T-helper 2 cell treated with Interferon-gamma antibody and Interleukin-4, amounts not matched to agents 5 μg/mL and 100 μg/mL, for 36 hours (primary cell): ENCODE results near the gene OPN5.
A peak's percentile ranks its signal among the peaks of the same experiment; 100 is the strongest.

Source experiments
- DNase-seq: peaks from one replicate; pipeline ENCODE4 v3.0.0; 2021; ENCODE audit warnings: low spot score
- H3K27ac Mint-ChIP-seq: one replicate; pipeline ENCODE4 v1.8.0; 2021; ENCODE audit warnings: mild to moderate bottlenecking, mixed read lengths
- H3K27me3 Mint-ChIP-seq: one replicate; pipeline ENCODE4 v1.8.0; 2021; ENCODE audit warnings: low read depth, mixed read lengths
- H3K36me3 Mint-ChIP-seq: one replicate; pipeline ENCODE4 v1.8.0; 2021; ENCODE audit warnings: low read depth, mixed read lengths
- H3K4me1 Mint-ChIP-seq: one replicate; pipeline ENCODE4 v1.8.0; 2021; ENCODE audit warnings: low read depth, mixed read lengths
- H3K4me3 Mint-ChIP-seq: one replicate; pipeline ENCODE4 v1.8.0; 2022; ENCODE audit warnings: mild to moderate bottlenecking, moderate library complexity, mixed read lengths
- H3K9me3 Mint-ChIP-seq: one replicate; pipeline ENCODE4 v1.8.0; 2021; ENCODE audit warnings: mixed read lengths

OPN5 gene

DNA sequence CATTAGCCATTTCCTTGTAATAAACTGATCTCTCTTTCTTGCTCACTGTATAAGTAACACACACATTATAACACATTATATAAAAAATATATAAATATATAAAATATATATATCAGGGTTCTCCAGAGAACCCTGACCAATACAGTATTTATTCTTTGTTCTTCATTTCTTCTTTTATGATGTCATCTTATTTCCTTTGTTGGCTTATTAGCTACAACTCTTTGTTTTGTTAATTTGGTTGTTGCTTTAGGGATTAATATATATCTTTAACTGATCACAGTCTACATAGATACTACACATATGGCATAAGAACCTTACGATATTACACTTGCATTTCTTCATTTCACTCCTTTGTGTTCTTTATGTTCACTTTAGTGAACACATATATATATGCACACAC lies 14.7 kb upstream of the OPN5 start:
- H3K4me1 Mint-ChIP-seq = no peaks in the 10 kb centered on the region
- H3K36me3 Mint-ChIP-seq = no peaks in the 10 kb centered on the region
- H3K27me3 Mint-ChIP-seq = peaks cover 15% of the 10 kb centered on the region
- DNase-seq = no peak
- H3K4me3 Mint-ChIP-seq = no peak overlapping the region
- H3K27ac Mint-ChIP-seq = no peak overlapping the region
- H3K9me3 Mint-ChIP-seq = no peaks in the 10 kb centered on the region

DNA sequence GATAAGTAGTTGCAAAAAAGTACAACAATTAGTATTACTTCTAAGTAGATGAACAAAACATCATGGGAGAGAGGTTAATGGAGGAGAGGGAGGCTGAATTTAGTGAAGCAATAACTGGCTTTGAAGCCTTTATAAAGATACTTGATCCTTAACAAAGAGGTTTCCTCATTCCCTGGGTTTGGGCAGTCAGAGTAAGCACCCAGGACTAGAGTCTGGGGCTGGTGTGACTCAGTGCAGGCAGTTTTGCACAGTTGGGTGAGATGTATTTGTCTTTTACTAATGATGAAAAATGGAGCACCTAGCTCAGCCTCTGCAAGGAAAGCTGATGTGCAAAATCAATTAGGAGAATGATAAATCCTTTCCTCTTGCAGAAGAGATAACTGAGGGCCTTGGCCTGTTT lies 11.8 kb upstream of the OPN5 start:
- Mint-ChIP-seq H3K27ac (no peak overlapping the region), H3K4me1 (no peaks in the 10 kb centered on the region), H3K9me3 (no peaks in the 10 kb centered on the region), H3K27me3 (peaks cover 15% of the 10 kb centered on the region), H3K4me3 (no peak overlapping the region), H3K36me3 (no peaks in the 10 kb centered on the region)
- no peak for DNase-seq

DNA sequence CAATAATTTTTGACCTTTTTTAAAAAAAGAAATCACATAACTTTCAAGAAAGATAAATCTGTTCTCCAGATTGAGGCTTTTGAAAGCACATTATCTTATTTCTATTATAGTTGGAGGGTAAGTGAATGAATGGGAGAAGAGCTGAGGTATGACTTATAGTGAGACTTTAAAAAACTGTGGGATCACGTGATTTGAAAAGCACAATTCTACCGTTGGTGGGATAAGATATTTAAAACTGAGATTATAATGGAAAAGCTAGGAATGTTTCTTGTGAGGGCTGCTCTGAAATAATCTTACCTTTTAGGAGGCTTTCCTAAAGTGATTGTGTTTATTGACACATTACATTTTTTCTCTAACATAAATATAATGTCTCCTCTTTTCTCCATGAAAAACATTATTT lies 9.5 kb upstream of the OPN5 start:
- no peaks in the 10 kb centered on the region for H3K4me1 Mint-ChIP-seq
- H3K36me3 Mint-ChIP-seq = no peaks in the 10 kb centered on the region
- DNase-seq = no peak
- no peak overlapping the region for H3K27ac Mint-ChIP-seq
- H3K4me3 Mint-ChIP-seq = no peak overlapping the region
- H3K9me3 Mint-ChIP-seq = no peaks in the 10 kb centered on the region
- H3K27me3 Mint-ChIP-seq = peaks cover 18% of the 10 kb centered on the region

DNA sequence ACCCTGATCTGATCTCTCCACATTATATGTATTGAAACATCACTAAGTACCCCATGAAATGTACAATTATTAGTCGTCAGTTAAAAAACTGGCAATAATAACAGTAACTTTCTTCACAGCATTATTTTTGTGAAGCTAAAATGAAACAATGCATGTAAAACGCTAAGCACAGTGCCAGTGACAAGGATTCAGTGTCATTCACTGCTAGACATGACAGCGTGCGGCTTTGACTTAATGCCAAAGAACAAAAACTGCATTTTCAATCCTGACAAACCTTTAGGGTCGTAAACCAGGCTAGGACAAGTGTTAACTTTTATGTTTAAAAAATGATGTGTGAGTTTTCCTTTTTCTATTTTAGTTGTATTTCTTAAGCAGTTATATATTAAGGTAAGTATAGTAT lies 8.8 kb upstream of the OPN5 start:
- no peak for DNase-seq
- Mint-ChIP-seq H3K4me3 (no peak overlapping the region), H3K27ac (no peak overlapping the region), H3K9me3 (no peaks in the 10 kb centered on the region), H3K4me1 (no peaks in the 10 kb centered on the region), H3K36me3 (no peaks in the 10 kb centered on the region), H3K27me3 (peaks cover 15% of the 10 kb centered on the region)

DNA sequence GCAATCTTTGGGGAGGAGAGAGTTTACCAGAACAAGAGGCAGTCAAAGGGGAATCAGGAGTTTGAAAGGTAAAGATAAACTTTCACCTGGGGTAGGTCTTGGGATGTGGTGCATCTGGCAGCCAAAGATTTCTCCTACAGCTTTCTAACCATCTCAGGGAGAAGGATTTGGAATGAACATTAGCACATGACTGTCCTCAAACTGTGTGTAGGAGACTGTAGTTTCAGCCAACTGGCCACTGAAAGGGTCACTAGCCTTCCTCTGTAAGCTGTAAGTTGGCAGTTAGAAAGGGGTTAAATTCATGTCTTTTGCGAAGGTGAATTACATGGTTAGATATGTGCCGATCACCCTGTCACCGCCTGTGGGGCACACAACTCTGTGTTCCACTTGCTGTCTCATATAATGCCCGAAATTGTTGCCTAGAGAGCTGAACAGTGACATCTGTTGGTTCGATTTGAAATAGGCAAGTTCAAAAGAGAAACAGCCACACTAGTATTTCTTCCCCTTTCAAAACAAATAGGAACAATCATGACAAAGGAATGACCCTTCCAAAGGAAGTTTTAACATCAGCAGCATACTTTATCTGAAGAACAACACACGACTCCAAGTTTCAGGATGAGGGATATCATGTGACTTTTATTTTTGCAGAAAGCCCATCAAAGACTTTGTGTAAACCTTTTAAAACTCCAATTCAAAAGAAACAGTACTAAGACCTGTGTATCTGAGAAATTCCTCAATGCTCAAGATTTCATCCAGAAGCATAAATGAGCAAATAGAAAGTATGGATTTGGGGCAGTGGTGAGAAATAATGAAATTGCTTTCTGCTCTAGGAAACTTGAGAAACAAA lies 1.1 kb upstream of the OPN5 start:
- Mint-ChIP-seq H3K36me3 (no peaks in the 10 kb centered on the region), H3K27ac (no peak overlapping the region), H3K27me3 (peaks cover 32% of the 10 kb centered on the region), H3K4me1 (peaks cover 8% of the 10 kb centered on the region), H3K9me3 (no peaks in the 10 kb centered on the region), H3K4me3 (no peak overlapping the region)
- peak; percentile 14 for DNase-seq

DNA sequence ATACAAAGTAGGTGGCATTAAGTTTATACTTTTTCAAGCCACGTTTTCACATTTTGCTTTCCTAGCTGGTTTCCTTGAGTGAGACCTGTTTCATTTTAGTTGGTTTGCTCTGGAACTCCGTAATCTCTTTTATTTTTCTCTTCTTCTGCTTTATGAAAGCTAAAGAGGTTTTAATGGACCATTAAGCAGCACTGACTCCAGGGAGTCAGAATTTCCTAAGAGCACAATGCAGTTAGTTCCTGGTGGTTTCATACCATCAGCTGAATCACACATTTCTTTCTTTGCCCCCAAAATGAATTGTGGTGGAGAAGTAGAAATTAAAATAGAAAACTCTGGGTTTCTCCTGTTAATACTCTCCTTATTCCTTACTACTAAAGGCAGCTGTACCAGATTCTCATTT lies 3.4 kb downstream of the OPN5 start:
- peaks cover 37% of the 10 kb centered on the region for H3K27me3 Mint-ChIP-seq
- no peak for DNase-seq
- H3K9me3 Mint-ChIP-seq = no peaks in the 10 kb centered on the region
- H3K4me3 Mint-ChIP-seq = no peak overlapping the region
- H3K27ac Mint-ChIP-seq = no peak overlapping the region
- H3K36me3 Mint-ChIP-seq = no peaks in the 10 kb centered on the region
- H3K4me1 Mint-ChIP-seq = peaks cover 12% of the 10 kb centered on the region

DNA sequence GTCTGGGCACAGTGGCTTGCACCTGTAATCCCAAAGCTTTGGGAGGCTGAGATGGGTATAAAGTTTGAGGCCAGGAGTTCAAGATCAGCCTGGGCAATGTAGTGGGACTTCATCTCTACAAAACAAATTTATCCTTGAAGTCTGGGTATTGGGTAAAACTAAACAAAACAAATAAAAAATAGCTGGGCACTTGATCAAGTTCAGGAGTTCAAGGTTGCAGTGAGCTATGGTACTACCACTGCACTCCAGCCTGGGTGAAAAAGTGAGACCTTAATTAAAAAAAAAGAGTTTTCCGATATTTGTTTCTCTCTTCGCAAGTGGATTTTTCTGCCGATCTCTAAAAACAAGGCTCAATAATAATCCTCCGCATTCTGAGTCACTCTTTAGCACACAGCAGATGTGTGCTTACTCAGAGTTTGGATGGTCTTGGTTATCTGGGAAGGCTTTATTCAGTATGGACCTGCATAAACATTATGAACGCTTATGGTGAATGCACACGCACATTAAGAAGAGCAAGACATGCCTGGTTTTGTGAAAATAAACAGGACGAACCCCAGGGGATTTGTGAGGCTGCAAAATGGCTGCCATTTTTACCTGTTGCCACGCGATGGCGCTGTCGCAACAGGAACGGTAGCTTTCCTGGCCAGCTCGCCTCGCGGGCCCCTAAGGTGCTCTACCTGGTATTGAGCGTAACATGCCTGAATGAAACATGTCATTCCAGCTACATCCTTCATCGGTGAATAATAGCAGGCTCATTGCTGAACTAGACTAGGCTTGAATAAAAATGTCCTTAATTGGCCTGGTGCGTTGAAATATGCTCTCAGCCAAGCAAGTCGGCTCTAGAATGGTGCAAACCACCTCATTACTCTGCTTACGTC lies 6.0 kb downstream of the OPN5 start:
- H3K27me3 Mint-ChIP-seq = peaks cover 34% of the 10 kb centered on the region
- H3K9me3 Mint-ChIP-seq = no peaks in the 10 kb centered on the region
- no peak overlapping the region for H3K27ac Mint-ChIP-seq
- H3K4me1 Mint-ChIP-seq = peaks cover 4% of the 10 kb centered on the region
- no peak overlapping the region for H3K4me3 Mint-ChIP-seq
- peak; percentile 23 for DNase-seq
- H3K36me3 Mint-ChIP-seq = no peaks in the 10 kb centered on the region

DNA sequence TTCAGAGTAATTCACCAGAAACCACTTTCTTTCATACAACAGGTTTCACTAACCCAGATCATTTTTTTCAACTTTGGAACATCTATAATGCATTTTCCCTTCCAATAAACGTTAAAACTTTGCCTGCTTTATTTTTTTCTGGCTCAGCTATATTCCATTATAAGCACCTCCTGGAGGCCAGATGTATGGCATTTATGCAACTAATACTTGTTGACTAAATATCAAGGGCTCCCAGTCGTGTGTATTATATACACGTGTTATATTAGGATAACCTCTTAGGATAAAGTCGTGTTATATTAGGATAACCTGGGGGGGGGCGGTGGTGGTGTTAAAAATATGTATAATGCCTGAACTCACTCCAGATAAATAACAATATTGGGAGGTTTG lies 6.7 kb downstream of the OPN5 start:
- no peak overlapping the region for H3K27ac Mint-ChIP-seq
- H3K27me3 Mint-ChIP-seq = peaks cover 32% of the 10 kb centered on the region
- DNase-seq = no peak
- H3K36me3 Mint-ChIP-seq = no peaks in the 10 kb centered on the region
- peaks cover 4% of the 10 kb centered on the region for H3K4me1 Mint-ChIP-seq
- H3K9me3 Mint-ChIP-seq = no peaks in the 10 kb centered on the region
- no peak overlapping the region for H3K4me3 Mint-ChIP-seq

DNA sequence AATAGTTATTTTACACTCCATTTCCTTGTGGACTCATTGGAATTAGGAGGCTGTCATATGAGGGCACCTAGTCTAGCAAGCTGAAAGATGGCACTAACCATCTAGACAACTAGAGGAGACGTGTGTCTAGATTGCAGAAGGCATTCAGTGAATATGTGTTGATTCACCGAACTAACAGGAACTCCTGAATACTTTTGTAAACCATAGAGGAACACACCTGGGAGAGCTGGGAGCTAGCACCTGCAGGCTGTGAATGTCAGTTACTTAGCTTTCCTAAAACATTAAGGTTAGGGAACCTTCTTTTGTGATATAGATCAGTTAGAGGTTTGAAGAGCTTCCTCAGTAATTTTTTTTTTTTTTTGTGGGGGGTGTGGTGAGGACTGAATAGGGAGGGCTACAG lies 7.7 kb downstream of the OPN5 start:
- H3K9me3 Mint-ChIP-seq = no peaks in the 10 kb centered on the region
- H3K36me3 Mint-ChIP-seq = no peaks in the 10 kb centered on the region
- no peak for DNase-seq
- H3K27me3 Mint-ChIP-seq = peaks cover 28% of the 10 kb centered on the region
- peaks cover 4% of the 10 kb centered on the region for H3K4me1 Mint-ChIP-seq
- H3K27ac Mint-ChIP-seq = no peak overlapping the region
- H3K4me3 Mint-ChIP-seq = no peak overlapping the region

DNA sequence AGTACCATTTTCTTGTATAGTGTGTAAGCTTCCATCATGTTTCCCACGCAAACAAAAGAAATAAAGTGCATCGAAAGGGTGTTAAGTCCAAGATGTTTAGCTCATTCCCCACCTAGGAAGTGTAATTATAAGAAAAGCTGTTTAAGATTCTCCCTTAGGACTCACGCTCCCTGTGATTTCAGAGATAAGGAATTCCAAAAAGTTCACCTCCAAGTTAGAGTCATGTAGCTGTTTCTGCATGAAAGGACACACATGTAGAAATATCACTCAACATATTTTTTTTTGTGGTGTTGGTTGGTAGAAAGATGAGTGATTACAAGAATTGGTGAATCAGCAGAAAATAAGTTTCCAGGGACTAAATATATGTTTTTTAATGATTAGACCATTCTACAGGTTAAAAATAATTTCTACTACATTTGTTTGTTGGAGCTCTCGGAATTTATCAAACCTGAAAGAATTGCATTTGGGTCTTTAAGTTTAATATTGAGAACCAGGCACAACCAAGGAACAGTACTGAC lies 10.4 kb downstream of the OPN5 start:
- H3K27me3 Mint-ChIP-seq = peaks cover 24% of the 10 kb centered on the region

DNA sequence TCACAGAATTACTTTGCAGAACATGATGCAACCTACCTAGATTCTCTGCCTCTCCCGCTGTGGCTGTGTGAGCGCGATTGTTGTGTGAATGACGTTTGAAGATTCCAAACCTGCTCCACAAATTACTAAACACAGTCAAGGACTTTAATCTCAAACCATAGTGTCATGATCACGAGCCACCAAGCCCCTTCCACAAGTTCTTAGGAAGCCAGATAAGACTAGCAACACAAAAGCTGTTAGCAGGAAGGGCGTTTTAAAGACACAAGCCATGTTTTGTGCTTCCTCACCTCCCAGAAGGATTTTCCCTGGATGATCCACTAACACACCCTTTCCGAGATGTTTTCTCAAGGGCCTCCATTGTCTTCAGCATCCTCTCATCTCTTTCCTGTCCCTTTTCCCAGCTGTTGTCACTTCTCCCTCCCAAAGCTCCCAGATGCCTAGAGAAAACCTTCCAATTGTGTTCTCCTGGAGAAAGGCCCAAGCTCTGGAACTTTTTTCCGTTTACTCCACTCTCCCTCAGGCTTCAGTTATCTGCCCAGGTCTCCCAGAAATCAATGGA lies 12.8 kb downstream of the OPN5 start:
- no peak overlapping the region for H3K4me3 Mint-ChIP-seq
- peaks cover 1% of the 10 kb centered on the region for H3K4me1 Mint-ChIP-seq
- peaks cover 10% of the 10 kb centered on the region for H3K27me3 Mint-ChIP-seq
- DNase-seq = no peak
- no peaks in the 10 kb centered on the region for H3K36me3 Mint-ChIP-seq
- no peaks in the 10 kb centered on the region for H3K9me3 Mint-ChIP-seq
- H3K27ac Mint-ChIP-seq = no peak overlapping the region

More for the DNA sequence above, 10.4 kb downstream of the OPN5 start:
- no peak overlapping the region for H3K27ac Mint-ChIP-seq
- H3K4me1 Mint-ChIP-seq = peaks cover 4% of the 10 kb centered on the region
- no peaks in the 10 kb centered on the region for H3K36me3 Mint-ChIP-seq
- H3K4me3 Mint-ChIP-seq = no peak overlapping the region
- DNase-seq = no peak
- no peaks in the 10 kb centered on the region for H3K9me3 Mint-ChIP-seq

DNA sequence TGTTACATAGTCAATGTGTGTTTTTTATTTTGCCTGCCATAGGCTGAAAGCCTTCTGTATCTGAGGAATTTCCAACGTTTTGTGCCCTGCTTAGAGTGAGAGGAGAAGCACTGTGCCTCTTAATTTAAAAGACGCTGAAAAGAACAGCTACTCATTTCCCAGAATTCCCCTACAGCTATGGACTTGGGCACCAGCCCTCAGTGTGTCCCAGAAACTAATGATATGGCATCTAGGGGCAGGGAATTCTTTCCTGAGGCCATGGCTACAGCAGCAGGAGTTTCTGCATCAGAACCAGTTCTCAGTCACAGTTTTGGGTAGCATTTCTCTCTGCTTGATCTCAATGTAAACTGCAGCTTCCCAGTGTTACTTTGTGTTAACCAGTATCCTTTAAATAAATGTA lies 20.2 kb downstream of the OPN5 start:
- Mint-ChIP-seq H3K9me3 (no peaks in the 10 kb centered on the region), H3K27me3 (peaks cover 6% of the 10 kb centered on the region), H3K4me3 (no peak overlapping the region)

DNA sequence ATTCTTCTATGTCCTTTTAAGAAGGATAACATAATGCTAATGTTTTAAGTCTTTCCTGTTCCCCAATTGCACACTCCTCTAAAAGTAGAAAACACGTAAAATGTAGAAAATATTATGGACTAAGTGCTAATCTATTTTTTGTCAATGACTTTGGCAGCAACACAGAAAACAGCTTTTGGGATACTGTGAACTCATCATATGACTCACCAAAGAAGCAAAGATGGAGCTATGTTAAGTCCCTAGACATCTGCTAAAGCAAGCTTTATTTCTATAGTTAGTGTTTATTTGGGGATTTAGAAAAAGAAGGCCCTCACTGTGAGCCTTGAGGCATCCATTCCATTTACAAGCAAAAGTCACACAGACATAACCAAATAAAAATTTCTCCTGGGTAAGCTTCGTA lies 23.0 kb downstream of the OPN5 start:
- H3K9me3 Mint-ChIP-seq = no peaks in the 10 kb centered on the region
- DNase-seq = no peak
- H3K36me3 Mint-ChIP-seq = no peaks in the 10 kb centered on the region
- H3K27me3 Mint-ChIP-seq = peaks cover 9% of the 10 kb centered on the region
- no peak overlapping the region for H3K27ac Mint-ChIP-seq
- no peaks in the 10 kb centered on the region for H3K4me1 Mint-ChIP-seq
- H3K4me3 Mint-ChIP-seq = no peak overlapping the region

More for the DNA sequence above, 20.2 kb downstream of the OPN5 start:
- H3K27ac Mint-ChIP-seq = no peak overlapping the region
- no peaks in the 10 kb centered on the region for H3K36me3 Mint-ChIP-seq
- no peaks in the 10 kb centered on the region for H3K4me1 Mint-ChIP-seq
- no peak for DNase-seq

DNA sequence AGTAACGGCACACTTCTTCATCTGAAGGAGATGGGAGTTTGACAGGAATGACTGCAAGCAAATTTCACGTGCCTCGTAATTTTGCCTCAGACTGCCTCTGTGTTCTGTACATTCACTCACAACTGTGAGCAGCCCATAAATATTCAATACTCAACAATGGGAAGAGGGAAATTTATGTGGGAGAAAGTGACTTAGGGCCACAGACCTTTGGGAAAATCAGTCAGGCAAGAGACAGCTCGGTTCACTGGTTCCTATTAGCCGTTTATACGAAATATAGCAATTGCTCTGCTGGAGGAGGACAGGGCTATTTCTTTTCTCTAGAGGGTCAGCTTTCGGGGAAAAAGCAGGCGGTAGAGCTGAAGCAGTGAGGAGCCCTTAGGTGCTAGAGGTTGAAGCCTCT lies 28.0 kb downstream of the OPN5 start:
- H3K36me3 Mint-ChIP-seq = no peaks in the 10 kb centered on the region
- H3K27ac Mint-ChIP-seq = no peak overlapping the region
- H3K4me3 Mint-ChIP-seq = no peak overlapping the region

More for the DNA sequence above, 28.0 kb downstream of the OPN5 start:
- H3K4me1 Mint-ChIP-seq = no peaks in the 10 kb centered on the region
- DNase-seq = no peak
- H3K27me3 Mint-ChIP-seq = peaks cover 6% of the 10 kb centered on the region
- no peaks in the 10 kb centered on the region for H3K9me3 Mint-ChIP-seq
